SU-DHL-6 (cell line): ENCODE measurements around the gene MLKL.

Source experiments
- H2AFZ ChIP-seq: fragments of 200-600 bp; sonication (generic); 2 replicates; pipeline ENCODE4 v1.6.1; 2014; ENCODE audit warnings: low read depth, mild to moderate bottlenecking, moderate library complexity, mixed read lengths, antibody characterized with exemption, low read length; ENCODE audit not compliant: severe bottlenecking
- H3F3A ChIP-seq: fragments of 200-600 bp; shearing (Covaris generic); 2 replicates; pipeline ENCODE4 v1.6.0; 2016; ENCODE audit warnings: antibody characterized with exemption, mild to moderate bottlenecking; ENCODE audit not compliant: insufficient read depth
- H3K27ac ChIP-seq: fragments of 200-600 bp; sonication (generic); 2 replicates; pipeline ENCODE4 v1.5.1; 2016; ENCODE audit warnings: low read depth, mild to moderate bottlenecking, low read length, moderate library complexity, mixed read lengths
- H3K27me3 ChIP-seq: fragments of 200-600 bp; sonication (generic), shearing (Covaris generic); 2 replicates; pipeline ENCODE4 v1.6.0; 2014; ENCODE audit warnings: mild to moderate bottlenecking, low read length
- H3K36me3 ChIP-seq: fragments of 200-600 bp; sonication (generic); 2 replicates; pipeline ENCODE4 v1.6.1; 2014; ENCODE audit warnings: mild to moderate bottlenecking, low read length, mixed read lengths
- H3K4me2 ChIP-seq: fragments of 300-600, 200-600 bp; shearing (Covaris generic), sonication (generic); 2 replicates; pipeline ENCODE4 v1.6.0; 2014; ENCODE audit warnings: low read length, low read depth, mild to moderate bottlenecking; ENCODE audit not compliant: poor library complexity, severe bottlenecking
- H3K4me3 ChIP-seq: fragments of 200-600 bp; sonication (generic); 2 replicates; pipeline ENCODE4 v1.5.1; 2014; ENCODE audit warnings: antibody characterized with exemption, low read length, mild to moderate bottlenecking, mixed read lengths; ENCODE audit not compliant: insufficient read depth, poor library complexity, severe bottlenecking
- H3K79me2 ChIP-seq: fragments of 200-600 bp; sonication (generic); 2 replicates; pipeline ENCODE4 v1.6.1; 2014; ENCODE audit warnings: mild to moderate bottlenecking, low read length, moderate library complexity; ENCODE audit not compliant: insufficient read depth
- H3K9ac ChIP-seq: fragments of 200-600 bp; sonication (generic); 2 replicates; pipeline ENCODE4 v1.7.0; 2014; ENCODE audit warnings: mild to moderate bottlenecking, low read length
- H3K9me2 ChIP-seq: fragments of 200-600 bp; sonication (generic); replicated peaks from 2 replicates; pipeline ENCODE4 v1.6.1; 2014; ENCODE audit warnings: low read length; ENCODE audit not compliant: insufficient read depth
- H3K9me3 ChIP-seq: fragments of 200-600 bp; sonication (generic); 2 replicates; pipeline ENCODE4 v1.6.1; 2014; ENCODE audit warnings: low read length, mixed read lengths; ENCODE audit not compliant: insufficient read depth
- H4K20me1 ChIP-seq: fragments of 200-600 bp; sonication (generic); 2 replicates; pipeline ENCODE4 v1.6.1; 2014; ENCODE audit warnings: low read depth, mild to moderate bottlenecking, antibody characterized with exemption, low read length, moderate library complexity, mixed read lengths
- CTCF ChIP-seq: fragments of 200-600 bp; sonication (generic); IDR thresholded peaks from one replicate; pipeline ENCODE4 v1.5.1; 2017; ENCODE audit warnings: antibody characterized with exemption, mild to moderate bottlenecking, low read length, moderate library complexity; ENCODE audit not compliant: insufficient read depth, poor library complexity, severe bottlenecking
- EZH2phosphoT487 ChIP-seq: fragments of 200-600 bp; sonication (generic), shearing (Covaris generic); conservative IDR thresholded peaks from 2 replicates; pipeline ENCODE4 v1.6.1; 2018; ENCODE audit warnings: mild to moderate bottlenecking, antibody characterized with exemption, low read length, moderate library complexity, mixed read lengths

The MLKL gene

GRCh38 chr16:74735554-74735953 is 34.9 kb upstream of the MLKL start:
- no peaks in the 10 kb centered on the region for H4K20me1 ChIP-seq
- H3K27me3 ChIP-seq: no peaks in the 10 kb centered on the region
- H3K9me3 ChIP-seq: no peaks in the 10 kb centered on the region
- no peak for TF ChIP-seq CTCF
- no peak for TF ChIP-seq EZH2phosphoT487
- H2AFZ ChIP-seq: no peak overlapping the region
- no peaks in the 10 kb centered on the region for H3K79me2 ChIP-seq
- no peak overlapping the region for H3K9ac ChIP-seq
- H3K4me2 ChIP-seq: no peak overlapping the region
- H3K9me2 ChIP-seq: no peaks in the 10 kb centered on the region
- H3F3A ChIP-seq: no peaks in the 10 kb centered on the region
- no peaks in the 10 kb centered on the region for H3K36me3 ChIP-seq
- H3K4me3 ChIP-seq: no peak overlapping the region
- H3K27ac ChIP-seq: no peak overlapping the region

- H3K9me2 ChIP-seq: no peaks in the 10 kb centered on the region
- H3F3A ChIP-seq: no peaks in the 10 kb centered on the region
- H3K4me2 ChIP-seq: no peak overlapping the region
- H3K27ac ChIP-seq: no peak overlapping the region
- no peaks in the 10 kb centered on the region for H4K20me1 ChIP-seq
- H3K27me3 ChIP-seq: no peaks in the 10 kb centered on the region
- no peak overlapping the region for H3K9ac ChIP-seq
- H3K9me3 ChIP-seq: no peaks in the 10 kb centered on the region
- no peak overlapping the region for H3K4me3 ChIP-seq
- no peak overlapping the region for H2AFZ ChIP-seq
- TF ChIP-seq EZH2phosphoT487 (no peak), CTCF (no peak)
- H3K79me2 ChIP-seq: no peaks in the 10 kb centered on the region
- H3K36me3 ChIP-seq: no peaks in the 10 kb centered on the region
These were observed 34.4 kb upstream of the MLKL start for GRCh38 chr16:74735162-74735452.

- Histone ChIP-seq H3K9me3 (no peaks in the 10 kb centered on the region), H3K79me2 (no peaks in the 10 kb centered on the region), H3K27ac (no peak overlapping the region), H3K9ac (no peak overlapping the region), H3K4me2 (no peak overlapping the region), H3K4me3 (no peak overlapping the region), H3K9me2 (no peaks in the 10 kb centered on the region), H3K27me3 (no peaks in the 10 kb centered on the region), H4K20me1 (no peaks in the 10 kb centered on the region), H3K36me3 (no peaks in the 10 kb centered on the region), H2AFZ (no peak overlapping the region), H3F3A (no peaks in the 10 kb centered on the region)
- TF ChIP-seq EZH2phosphoT487 (no peak), CTCF (no peak)
These were observed 33.9 kb upstream of the MLKL start for GRCh38 chr16:74734361-74735161.
